ENCODE results near the gene ZNF548. TPM values are rescaled to one million over a fixed set of nuclear protein-coding genes. Genes with fewer than 3 reads are reported as not detected.

The ZNF548 gene
- total and polyA plus RNA-seq, 9 donors, result 11.8 to 19.6 (median 15.6) TPM

DNA sequence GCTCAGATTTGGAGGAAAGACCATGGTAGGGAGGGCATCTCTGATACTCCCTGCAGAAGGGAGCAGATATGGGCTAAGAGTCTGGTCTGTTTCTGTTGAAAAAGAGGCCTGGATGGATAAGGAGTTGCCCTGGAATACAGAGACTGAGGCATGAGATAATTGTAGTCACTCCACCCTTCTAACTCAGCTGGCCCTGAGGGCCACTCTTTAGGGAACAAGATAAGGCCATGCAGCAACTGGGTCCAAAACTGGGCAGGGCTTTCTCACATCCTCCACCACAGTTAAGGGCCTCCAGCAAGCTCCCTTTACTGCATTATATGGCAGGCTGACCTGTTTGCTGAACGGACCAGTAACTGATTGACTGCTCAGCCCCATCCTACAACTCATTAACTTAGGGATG is 46.8 kb downstream of the ZNF548 start:
- WGBS (ENCODE audit: insufficient coverage), result no CpG with 5 or more reads among the region's 1 CpG
- DNase-seq, result no peak
- peaks cover 15% of the 10 kb centered on the region for H3K36me3 ChIP-seq (ENCODE audit: control insufficient read depth, insufficient read depth, low read length)
- H3K27me3 ChIP-seq (ENCODE audit: control insufficient read depth, insufficient read depth, low read length), result no peaks in the 10 kb centered on the region
- no peak overlapping the region for H3K27ac ChIP-seq (ENCODE audit: low read length)
- peaks cover 10% of the 10 kb centered on the region for H3K4me1 ChIP-seq (ENCODE audit: control insufficient read depth, insufficient read depth, low read length)
- H3K9me3 ChIP-seq (replicated peaks; ENCODE audit: control insufficient read depth, low read depth, low read length), result peaks cover 2% of the 10 kb centered on the region
- no peak overlapping the region for H3K4me3 ChIP-seq (ENCODE audit: low read length)

DNA sequence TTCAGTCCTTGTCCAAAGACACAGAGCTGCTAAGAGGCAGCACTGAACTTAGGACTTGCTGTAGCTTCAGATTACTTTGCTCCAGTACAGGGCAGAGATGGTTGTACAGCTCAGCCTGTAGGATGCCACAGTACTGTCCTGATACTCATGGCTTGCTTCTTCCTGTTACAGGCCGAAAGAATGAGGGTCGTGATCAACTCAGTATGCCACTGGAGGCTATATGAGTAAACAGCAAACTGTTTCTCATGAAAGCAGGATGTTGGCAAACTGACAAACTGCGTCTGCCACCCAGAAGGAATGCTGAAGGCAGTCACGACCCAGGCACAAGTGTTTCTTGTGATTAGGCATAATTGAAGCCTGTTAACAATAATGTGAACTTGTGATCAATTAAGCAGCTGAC is 48.3 kb downstream of the ZNF548 start:
- peaks cover 16% of the 10 kb centered on the region for H3K36me3 ChIP-seq (ENCODE audit: control insufficient read depth, insufficient read depth, low read length)
- WGBS (ENCODE audit: insufficient coverage), result 81% methylated on average over 3 of the region's 4 CpGs
- H3K9me3 ChIP-seq (replicated peaks; ENCODE audit: control insufficient read depth, low read depth, low read length), result peaks cover 2% of the 10 kb centered on the region
- no peak for DNase-seq
- H3K4me3 ChIP-seq (ENCODE audit: low read length), result no peak overlapping the region
- peaks cover 10% of the 10 kb centered on the region for H3K4me1 ChIP-seq (ENCODE audit: control insufficient read depth, insufficient read depth, low read length)
- no peaks in the 10 kb centered on the region for H3K27me3 ChIP-seq (ENCODE audit: control insufficient read depth, insufficient read depth, low read length)
- no peak overlapping the region for H3K27ac ChIP-seq (ENCODE audit: low read length)

DNA sequence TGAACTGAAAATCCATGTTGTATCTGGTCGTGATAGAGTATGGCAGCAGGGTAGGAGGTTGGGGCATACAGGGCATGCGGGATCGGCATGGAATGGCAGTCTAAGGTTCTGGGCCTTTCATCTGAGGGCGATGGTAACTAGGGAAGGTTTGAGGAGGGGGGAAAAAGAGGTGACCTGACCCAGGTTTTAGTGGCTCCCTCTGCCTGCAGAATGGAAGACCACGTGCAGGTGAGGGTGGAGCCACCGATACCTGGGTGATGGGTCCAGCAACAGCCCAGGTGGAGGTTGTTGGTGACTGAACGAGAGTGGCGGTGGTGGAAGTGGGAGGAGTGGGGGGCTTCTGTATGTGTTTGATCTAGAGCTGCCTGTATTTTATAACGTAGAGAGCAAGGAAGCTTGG is 49.3 kb downstream of the ZNF548 start:
- Histone ChIP-seq H3K4me3 (ENCODE audit: low read length) (no peak overlapping the region), H3K9me3 (replicated peaks; ENCODE audit: control insufficient read depth, low read depth, low read length) (peaks cover 7% of the 10 kb centered on the region)
- WGBS (ENCODE audit: insufficient coverage), result 94% methylated on average over 9 of the region's 9 CpGs

DNA sequence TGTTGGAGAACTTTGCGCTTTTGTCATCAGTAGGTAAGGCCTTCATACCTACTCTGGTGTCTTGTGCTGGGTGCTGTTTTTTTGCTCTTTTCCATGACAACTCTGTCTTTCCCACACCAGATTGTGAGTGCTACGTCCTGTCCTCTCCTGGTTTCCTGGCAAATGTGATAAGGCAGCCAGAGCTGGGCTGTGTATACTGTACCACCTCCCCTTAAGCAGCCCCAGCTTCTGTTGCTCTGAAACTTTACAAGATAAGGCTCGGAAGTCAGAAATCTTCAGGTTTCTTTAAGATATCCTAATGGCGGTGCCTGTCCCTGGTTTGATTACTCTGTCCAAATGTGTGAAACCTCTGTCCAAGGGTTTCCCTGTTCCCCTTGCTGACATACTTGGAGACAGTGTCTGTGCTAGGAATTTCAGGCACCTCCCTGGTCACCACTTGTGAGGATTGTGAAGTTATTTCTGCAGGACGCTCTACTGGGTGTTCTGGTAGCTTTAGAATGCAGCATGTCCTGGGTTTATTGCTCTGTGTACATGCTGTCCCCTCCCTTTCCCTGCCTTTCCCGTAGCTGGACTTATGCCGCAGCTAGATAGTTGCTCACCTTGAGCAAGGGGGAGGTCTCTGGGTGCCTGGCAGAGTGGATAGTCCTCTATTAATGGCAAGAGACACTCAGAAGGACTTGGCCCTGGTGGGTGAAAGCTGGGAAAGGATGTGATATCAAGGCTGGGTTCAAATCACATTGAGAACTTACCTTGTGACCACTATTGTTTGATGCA is 52.5 kb downstream of the ZNF548 start:
- peaks cover 24% of the 10 kb centered on the region for H3K9me3 ChIP-seq (replicated peaks; ENCODE audit: control insufficient read depth, low read depth, low read length)

More for the DNA sequence above, 49.3 kb downstream of the ZNF548 start:
- no peak for DNase-seq
- Histone ChIP-seq H3K27ac (ENCODE audit: low read length) (no peak overlapping the region), H3K27me3 (ENCODE audit: control insufficient read depth, insufficient read depth, low read length) (no peaks in the 10 kb centered on the region), H3K36me3 (ENCODE audit: control insufficient read depth, insufficient read depth, low read length) (peaks cover 26% of the 10 kb centered on the region), H3K4me1 (ENCODE audit: control insufficient read depth, insufficient read depth, low read length) (peaks cover 10% of the 10 kb centered on the region)

DNA sequence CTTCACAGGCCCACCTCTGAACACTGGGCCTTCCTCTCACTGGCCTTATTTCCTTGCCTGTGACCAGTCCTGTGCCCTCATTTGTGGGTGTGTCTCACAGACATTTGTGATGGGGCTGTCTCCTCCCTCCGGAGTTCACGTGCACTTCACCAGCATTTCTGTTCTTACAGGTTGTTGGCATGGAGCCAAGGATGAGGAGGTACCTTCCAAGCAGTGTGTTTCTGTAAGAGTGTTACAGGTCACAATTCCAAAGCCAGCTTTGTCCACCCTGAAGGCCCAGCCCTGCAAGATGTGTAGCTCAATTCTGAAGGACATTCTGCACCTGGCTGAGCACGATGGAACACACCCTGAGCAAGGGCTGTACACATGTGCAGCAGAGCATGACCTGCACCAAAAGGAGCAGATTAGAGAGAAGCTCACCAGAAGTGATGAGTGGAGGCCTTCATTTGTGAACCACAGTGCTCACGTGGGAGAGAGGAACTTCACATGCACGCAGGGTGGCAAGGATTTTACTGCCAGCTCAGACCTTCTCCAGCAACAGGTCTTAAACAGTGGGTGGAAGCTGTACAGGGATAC is 53.6 kb downstream of the ZNF548 start:
- Histone ChIP-seq H3K9me3 (replicated peaks; ENCODE audit: control insufficient read depth, low read depth, low read length) (peaks cover 24% of the 10 kb centered on the region), H3K4me1 (ENCODE audit: control insufficient read depth, insufficient read depth, low read length) (no peaks in the 10 kb centered on the region), H3K27ac (ENCODE audit: low read length) (no peak overlapping the region), H3K27me3 (ENCODE audit: control insufficient read depth, insufficient read depth, low read length) (no peaks in the 10 kb centered on the region), H3K36me3 (ENCODE audit: control insufficient read depth, insufficient read depth, low read length) (peaks cover 35% of the 10 kb centered on the region), H3K4me3 (ENCODE audit: low read length) (no peak overlapping the region)
- no peak for DNase-seq
- 100% methylated on average over 1 of the region's 5 CpGs for WGBS (ENCODE audit: insufficient coverage)

More for the DNA sequence above, 52.5 kb downstream of the ZNF548 start:
- H3K4me3 ChIP-seq (ENCODE audit: low read length), result no peak overlapping the region
- H3K27ac ChIP-seq (ENCODE audit: low read length), result no peak overlapping the region
- DNase-seq, result no peak
- WGBS (ENCODE audit: insufficient coverage), result 95% methylated on average over 4 of the region's 7 CpGs
- H3K27me3 ChIP-seq (ENCODE audit: control insufficient read depth, insufficient read depth, low read length), result no peaks in the 10 kb centered on the region
- peaks cover 40% of the 10 kb centered on the region for H3K36me3 ChIP-seq (ENCODE audit: control insufficient read depth, insufficient read depth, low read length)
- H3K4me1 ChIP-seq (ENCODE audit: control insufficient read depth, insufficient read depth, low read length), result no peaks in the 10 kb centered on the region

- no CpG with 5 or more reads among the region's 3 CpGs for WGBS (ENCODE audit: insufficient coverage)
- Histone ChIP-seq H3K4me1 (ENCODE audit: control insufficient read depth, insufficient read depth, low read length) (no peaks in the 10 kb centered on the region), H3K27ac (ENCODE audit: low read length) (no peak overlapping the region), H3K4me3 (ENCODE audit: low read length) (no peak overlapping the region), H3K9me3 (replicated peaks; ENCODE audit: control insufficient read depth, low read depth, low read length) (peaks cover 44% of the 10 kb centered on the region), H3K36me3 (ENCODE audit: control insufficient read depth, insufficient read depth, low read length) (no peaks in the 10 kb centered on the region), H3K27me3 (ENCODE audit: control insufficient read depth, insufficient read depth, low read length) (no peaks in the 10 kb centered on the region)
- no peak for DNase-seq
Observed at GRCh38 chr19:57452307-57452706, 62.7 kb downstream of the ZNF548 start.

Other genes with a start within 250 kb of the ZNF548 start
- gene ZIM3, start 244.7 kb upstream of the ZNF548 start, total RNA-seq, result not detected
- gene ZIM3, start 244.7 kb upstream of the ZNF548 start, polyA plus RNA-seq (ENCODE audit: insufficient read depth in 1 of 8, insufficient read length in 8 of 8, low replicate concordance in 1 of 8), result not detected
- not detected for gene DUXA, start 222.4 kb upstream of the ZNF548 start, total RNA-seq
- gene DUXA, start 222.4 kb upstream of the ZNF548 start, polyA plus RNA-seq (ENCODE audit: insufficient read depth in 1 of 8, insufficient read length in 8 of 8, low replicate concordance in 1 of 8), result not detected
- 36.2 TPM for gene ZNF264, start 198.4 kb upstream of the ZNF548 start, total RNA-seq
- 10 to 100 TPM in 6 of 8 donors, 1 to 10 TPM in 2; 7.9 to 13.1 (median 10.3) TPM for gene ZNF264, start 198.4 kb upstream of the ZNF548 start, polyA plus RNA-seq (ENCODE audit: insufficient read depth in 1 of 8, insufficient read length in 8 of 8, low replicate concordance in 1 of 8)
- 1.0 TPM for gene AURKC, start 158.8 kb upstream of the ZNF548 start, total RNA-seq
- gene AURKC, start 158.8 kb upstream of the ZNF548 start, polyA plus RNA-seq (ENCODE audit: insufficient read depth in 1 of 8, insufficient read length in 8 of 8, low replicate concordance in 1 of 8), result 1 to 10 TPM in 5 of 8 donors, under 1 TPM in 3; 0.53 to 2.3 (median 1.2) TPM
- gene ZNF805, start 149.2 kb upstream of the ZNF548 start, total RNA-seq, result 23.3 TPM
- gene ZNF805, start 149.2 kb upstream of the ZNF548 start, polyA plus RNA-seq (ENCODE audit: insufficient read depth in 1 of 8, insufficient read length in 8 of 8, low replicate concordance in 1 of 8), result 1 to 10 TPM; 2.8 to 5.7 (median 4.5) TPM
- 56.8 TPM for gene ZNF460, start 109.4 kb upstream of the ZNF548 start, total RNA-seq
- gene ZNF460, start 109.4 kb upstream of the ZNF548 start, polyA plus RNA-seq (ENCODE audit: insufficient read depth in 1 of 8, insufficient read length in 8 of 8, low replicate concordance in 1 of 8), result 1 to 10 TPM; 1.2 to 4.2 (median 2.9) TPM
- gene ZNF543, start 69.4 kb upstream of the ZNF548 start, total RNA-seq, result 13.8 TPM
- gene ZNF543, start 69.4 kb upstream of the ZNF548 start, polyA plus RNA-seq (ENCODE audit: insufficient read depth in 1 of 8, insufficient read length in 8 of 8, low replicate concordance in 1 of 8), result 1 to 10 TPM; 4.4 to 7.3 (median 5.5) TPM
- gene ZNF304, start 38.6 kb upstream of the ZNF548 start, total RNA-seq, result 11.4 TPM
- gene ZNF304, start 38.6 kb upstream of the ZNF548 start, polyA plus RNA-seq (ENCODE audit: insufficient read depth in 1 of 8, insufficient read length in 8 of 8, low replicate concordance in 1 of 8), result 10 to 100 TPM in 1 of 8 donors, 1 to 10 TPM in 7; 8.3 to 10.6 (median 9.0) TPM
- 20.7 TPM for gene TRAPPC2B, start 26.3 kb upstream of the ZNF548 start, total RNA-seq
- gene TRAPPC2B, start 26.3 kb upstream of the ZNF548 start, polyA plus RNA-seq (ENCODE audit: insufficient read depth in 1 of 8, insufficient read length in 8 of 8, low replicate concordance in 1 of 8), result 10 to 100 TPM; 11.8 to 16.6 (median 13.6) TPM
- gene ZNF547, start 26.3 kb upstream of the ZNF548 start, total RNA-seq, result 4.7 TPM
- 1 to 10 TPM; 2.4 to 4.7 (median 3.4) TPM for gene ZNF547, start 26.3 kb upstream of the ZNF548 start, polyA plus RNA-seq (ENCODE audit: insufficient read depth in 1 of 8, insufficient read length in 8 of 8, low replicate concordance in 1 of 8)
- gene ZNF17, start 21.3 kb downstream of the ZNF548 start, total RNA-seq, result 12.5 TPM
- gene ZNF17, start 21.3 kb downstream of the ZNF548 start, polyA plus RNA-seq (ENCODE audit: insufficient read depth in 1 of 8, insufficient read length in 8 of 8, low replicate concordance in 1 of 8), result 1 to 10 TPM; 5.6 to 8.5 (median 6.6) TPM
- 11.3 TPM for gene ZNF749, start 45.5 kb downstream of the ZNF548 start, total RNA-seq
- 1 to 10 TPM; 3.8 to 8.0 (median 6.0) TPM for gene ZNF749, start 45.5 kb downstream of the ZNF548 start, polyA plus RNA-seq (ENCODE audit: insufficient read depth in 1 of 8, insufficient read length in 8 of 8, low replicate concordance in 1 of 8)
- 1.5 TPM for gene VN1R1, start 67.3 kb downstream of the ZNF548 start, total RNA-seq
- 1 to 10 TPM in 7 of 8 donors, under 1 TPM in 1; 0.97 to 2.4 (median 1.2) TPM for gene VN1R1, start 67.3 kb downstream of the ZNF548 start, polyA plus RNA-seq (ENCODE audit: insufficient read depth in 1 of 8, insufficient read length in 8 of 8, low replicate concordance in 1 of 8)
- 21.7 TPM for gene ZNF772, start 87.7 kb downstream of the ZNF548 start, total RNA-seq
- gene ZNF772, start 87.7 kb downstream of the ZNF548 start, polyA plus RNA-seq (ENCODE audit: insufficient read depth in 1 of 8, insufficient read length in 8 of 8, low replicate concordance in 1 of 8), result 10 to 100 TPM in 1 of 8 donors, 1 to 10 TPM in 7; 5.7 to 10.1 (median 8.4) TPM
- 11.3 TPM for gene ZNF419, start 97.9 kb downstream of the ZNF548 start, total RNA-seq
- 10 to 100 TPM in 2 of 8 donors, 1 to 10 TPM in 6; 7.8 to 10.9 (median 9.2) TPM for gene ZNF419, start 97.9 kb downstream of the ZNF548 start, polyA plus RNA-seq (ENCODE audit: insufficient read depth in 1 of 8, insufficient read length in 8 of 8, low replicate concordance in 1 of 8)
- gene ZNF773, start 110.1 kb downstream of the ZNF548 start, total RNA-seq, result 11.8 TPM
- 1 to 10 TPM; 5.5 to 8.7 (median 7.0) TPM for gene ZNF773, start 110.1 kb downstream of the ZNF548 start, polyA plus RNA-seq (ENCODE audit: insufficient read depth in 1 of 8, insufficient read length in 8 of 8, low replicate concordance in 1 of 8)
- gene ZNF549, start 137.5 kb downstream of the ZNF548 start, total RNA-seq, result 7.4 TPM
- 1 to 10 TPM; 5.6 to 8.6 (median 6.5) TPM for gene ZNF549, start 137.5 kb downstream of the ZNF548 start, polyA plus RNA-seq (ENCODE audit: insufficient read depth in 1 of 8, insufficient read length in 8 of 8, low replicate concordance in 1 of 8)
- 11.6 TPM for gene ZNF550, start 170.0 kb downstream of the ZNF548 start, total RNA-seq
- gene ZNF550, start 170.0 kb downstream of the ZNF548 start, polyA plus RNA-seq (ENCODE audit: insufficient read depth in 1 of 8, insufficient read length in 8 of 8, low replicate concordance in 1 of 8), result 10 to 100 TPM in 6 of 8 donors, 1 to 10 TPM in 2; 8.2 to 13.9 (median 10.7) TPM
- 6.4 TPM for gene ZNF416, start 189.1 kb downstream of the ZNF548 start, total RNA-seq
- 1 to 10 TPM; 3.8 to 6.1 (median 4.9) TPM for gene ZNF416, start 189.1 kb downstream of the ZNF548 start, polyA plus RNA-seq (ENCODE audit: insufficient read depth in 1 of 8, insufficient read length in 8 of 8, low replicate concordance in 1 of 8)
- 9.2 TPM for gene ZIK1, start 194.3 kb downstream of the ZNF548 start, total RNA-seq
- gene ZIK1, start 194.3 kb downstream of the ZNF548 start, polyA plus RNA-seq (ENCODE audit: insufficient read depth in 1 of 8, insufficient read length in 8 of 8, low replicate concordance in 1 of 8), result 1 to 10 TPM; 4.7 to 7.2 (median 5.8) TPM
- gene ZNF530, start 210.0 kb downstream of the ZNF548 start, total RNA-seq, result 3.9 TPM
- 1 to 10 TPM; 2.7 to 4.6 (median 3.4) TPM for gene ZNF530, start 210.0 kb downstream of the ZNF548 start, polyA plus RNA-seq (ENCODE audit: insufficient read depth in 1 of 8, insufficient read length in 8 of 8, low replicate concordance in 1 of 8)
- gene ZNF134, start 224.4 kb downstream of the ZNF548 start, total RNA-seq, result 17.2 TPM
- gene ZNF134, start 224.4 kb downstream of the ZNF548 start, polyA plus RNA-seq (ENCODE audit: insufficient read depth in 1 of 8, insufficient read length in 8 of 8, low replicate concordance in 1 of 8), result 10 to 100 TPM in 7 of 8 donors, 1 to 10 TPM in 1; 10.0 to 14.3 (median 13.2) TPM
- gene ZNF211, start 243.3 kb downstream of the ZNF548 start, total RNA-seq, result 15.4 TPM
- gene ZNF211, start 243.3 kb downstream of the ZNF548 start, polyA plus RNA-seq (ENCODE audit: insufficient read depth in 1 of 8, insufficient read length in 8 of 8, low replicate concordance in 1 of 8), result 10 to 100 TPM; 11.4 to 20.7 (median 13.1) TPM

All from muscle of leg (tissue), 11 donors.